Stimulated activated naive CD8-positive, alpha-beta T cell treated with anti-CD3 and anti-CD28 coated beads, Interleukin-15, amount 100 ng/mL, for 72 hours (primary cell): ENCODE results near the gene ACTL9.
A peak's percentile ranks its signal among the peaks of the same experiment; 100 is the strongest.

ENCODE experiments used
- ATAC-seq: fragments of 150-1000 bp; cut with Tn5 transposase; 2 replicates; pipeline ENCODE4 v1.10.0; 2021; ENCODE audit warnings: mild to moderate bottlenecking, moderate library complexity
- DNase-seq, 2 donors: peaks; one replicate each; pipeline ENCODE4 v3.0.0; 2021 to 2022
- H3K27ac Mint-ChIP-seq, 2 donors: one replicate each; pipeline ENCODE4 v1.8.0; 2022; ENCODE audit warnings: mild to moderate bottlenecking in 2 of 2, mixed read lengths in 2 of 2, moderate library complexity in 2 of 2
- H3K27me3 Mint-ChIP-seq: one replicate; pipeline ENCODE4 v1.8.0; 2022; ENCODE audit warnings: mixed read lengths
- H3K4me1 Mint-ChIP-seq: one replicate; pipeline ENCODE4 v1.8.0; 2022; ENCODE audit warnings: mild to moderate bottlenecking, mixed read lengths
- H3K4me3 Mint-ChIP-seq, 2 donors: one replicate each; pipeline ENCODE4 v1.8.0; 2022; ENCODE audit warnings: mild to moderate bottlenecking in 2 of 2, mixed read lengths in 2 of 2, moderate library complexity in 1 of 2
- H3K9me3 Mint-ChIP-seq, 2 donors: one replicate each; pipeline ENCODE4 v1.8.0; 2022; ENCODE audit warnings: mixed read lengths in 2 of 2

The ACTL9 gene

GRCh38 chr19:8696993-8697392, 1.6 kb downstream of the ACTL9 start:
- no peaks in the 10 kb centered on the region for H3K9me3 Mint-ChIP-seq

GRCh38 chr19:8695911-8696310, 2.7 kb downstream of the ACTL9 start:
- Mint-ChIP-seq H3K4me3 (no peak overlapping the region), H3K9me3 (no peaks in the 10 kb centered on the region), H3K27me3 (peaks cover 28% of the 10 kb centered on the region), H3K27ac (no peak overlapping the region), H3K4me1 (peaks cover 19% of the 10 kb centered on the region)
- DNase-seq (no peak), ATAC-seq (no peak)

More at GRCh38 chr19:8696993-8697392, 1.6 kb downstream of the ACTL9 start:
- DNase-seq (no peak), ATAC-seq (no peak)
- H3K4me1 Mint-ChIP-seq, result peaks cover 30% of the 10 kb centered on the region
- no peak overlapping the region for H3K27ac Mint-ChIP-seq
- no peak overlapping the region for H3K4me3 Mint-ChIP-seq
- peaks cover 22% of the 10 kb centered on the region for H3K27me3 Mint-ChIP-seq

- H3K27me3 Mint-ChIP-seq, result peaks cover 28% of the 10 kb centered on the region
- no peak for DNase-seq
- no peak overlapping the region for H3K27ac Mint-ChIP-seq
- H3K9me3 Mint-ChIP-seq, result no peaks in the 10 kb centered on the region
- ATAC-seq, result peak; percentile 21
- peaks cover 19% of the 10 kb centered on the region for H3K4me1 Mint-ChIP-seq
- H3K4me3 Mint-ChIP-seq, result no peak overlapping the region
Observed at GRCh38 chr19:8695501-8695900, 3.1 kb downstream of the ACTL9 start.

DNA sequence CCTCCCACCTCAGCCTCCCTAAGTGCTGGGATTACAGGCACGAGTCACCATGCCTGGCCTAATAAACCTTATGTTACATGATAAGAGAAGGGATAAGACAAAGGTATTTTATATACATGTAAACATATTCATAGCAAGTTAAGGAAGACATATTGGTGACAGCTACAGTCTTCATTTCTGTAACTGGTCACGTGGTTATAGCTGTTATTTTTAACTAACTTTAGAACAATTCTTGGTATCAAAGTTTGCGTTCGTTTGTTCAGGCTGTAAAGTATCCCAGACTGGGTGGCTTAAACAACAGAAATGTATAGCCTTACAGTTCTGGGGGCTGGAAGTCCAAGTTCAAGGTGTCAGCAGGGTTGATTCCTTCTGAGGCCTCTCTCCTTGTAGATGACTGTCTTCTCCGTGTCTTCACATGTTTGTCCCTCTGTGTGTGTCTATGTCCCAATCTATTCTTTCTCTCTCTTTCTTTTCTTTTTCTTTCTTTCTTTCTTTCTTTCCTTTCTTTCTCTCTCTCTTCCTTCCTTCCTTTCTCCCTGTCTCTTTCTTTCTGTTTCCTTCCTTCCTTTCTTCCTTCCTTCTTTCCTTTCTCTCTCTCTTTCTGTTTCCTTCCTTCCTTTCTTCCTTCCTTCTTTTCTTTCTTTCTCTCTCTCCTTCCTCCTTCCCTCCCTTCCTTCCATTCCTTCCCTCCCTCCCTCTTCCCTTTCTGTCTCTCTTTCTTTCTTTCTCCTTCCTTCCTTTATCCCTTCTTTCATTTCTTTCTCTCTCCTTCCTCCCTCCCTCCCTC, 7.6 kb downstream of the ACTL9 start:
- H3K4me1 Mint-ChIP-seq, result no peaks in the 10 kb centered on the region
- peaks cover 14% of the 10 kb centered on the region for H3K27me3 Mint-ChIP-seq
- H3K4me3 Mint-ChIP-seq, result no peak overlapping the region
- H3K27ac Mint-ChIP-seq, result peak overlapping the region in 1 of 2 donors; percentile 92
- DNase-seq (no peak), ATAC-seq (no peak)
- no peaks in the 10 kb centered on the region for H3K9me3 Mint-ChIP-seq

GRCh38 chr19:8688930-8689329, 9.7 kb downstream of the ACTL9 start:
- ATAC-seq, result no peak
- H3K27ac Mint-ChIP-seq, result no peak overlapping the region
- H3K27me3 Mint-ChIP-seq, result peaks cover 14% of the 10 kb centered on the region
- H3K4me3 Mint-ChIP-seq, result no peak overlapping the region
- no peaks in the 10 kb centered on the region for H3K9me3 Mint-ChIP-seq
- DNase-seq, result no peak
- no peaks in the 10 kb centered on the region for H3K4me1 Mint-ChIP-seq

GRCh38 chr19:8686549-8686948, 12.0 kb downstream of the ACTL9 start:
- H3K27me3 Mint-ChIP-seq, result peaks cover 2% of the 10 kb centered on the region
- no peak for ATAC-seq
- DNase-seq, result no peak
- no peak overlapping the region for H3K4me3 Mint-ChIP-seq
- peaks cover under 1% of the 10 kb centered on the region for H3K4me1 Mint-ChIP-seq
- H3K27ac Mint-ChIP-seq, result no peak overlapping the region
- peaks cover 0 to 5% of the 10 kb centered on the region in 2 donors for H3K9me3 Mint-ChIP-seq

DNA sequence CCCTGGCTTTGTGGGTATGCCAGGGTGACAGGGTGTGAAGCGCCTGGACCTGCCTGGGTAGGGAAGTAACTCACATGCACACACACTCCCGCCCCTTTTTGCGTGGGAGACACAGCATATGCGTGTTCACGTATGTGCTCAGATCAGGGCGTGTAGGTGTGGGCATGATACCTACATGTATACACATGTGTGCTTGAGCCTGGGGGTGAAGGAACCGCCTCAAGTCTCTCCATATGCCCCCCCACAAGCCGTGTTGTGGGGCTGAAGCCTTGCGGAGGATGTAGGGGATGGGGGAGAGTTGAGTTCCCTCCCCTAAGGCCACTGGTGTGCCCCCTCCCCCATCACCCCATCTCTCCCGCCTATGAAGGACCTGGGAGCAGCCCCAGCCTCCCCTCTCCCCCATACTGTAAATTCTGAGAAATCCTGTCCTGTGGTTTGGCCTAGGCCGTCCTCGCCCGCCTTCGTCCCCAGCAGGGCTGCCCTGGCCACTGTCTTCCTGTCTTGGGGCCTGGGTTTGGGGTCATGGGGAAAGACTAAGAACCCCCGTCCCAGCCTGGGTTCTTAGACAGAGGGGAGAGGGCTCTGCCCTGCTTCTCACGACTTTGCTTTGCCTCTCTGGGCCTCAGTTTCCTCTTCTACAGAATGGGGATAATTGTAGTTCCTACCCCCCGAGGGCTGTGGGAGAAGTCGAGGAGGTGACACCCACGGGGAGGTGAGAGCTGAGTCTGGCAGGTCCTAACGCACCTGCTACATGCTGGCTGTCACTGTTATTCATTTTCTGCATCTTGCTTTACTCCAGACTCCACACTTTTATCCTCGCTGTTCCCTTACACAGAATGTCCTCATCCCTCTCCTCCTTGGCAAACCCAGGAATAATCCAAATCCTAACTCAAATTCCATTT, 14.3 kb downstream of the ACTL9 start:
- peaks cover 0 to 10% of the 10 kb centered on the region in 2 donors for H3K9me3 Mint-ChIP-seq
- H3K27me3 Mint-ChIP-seq, result no peaks in the 10 kb centered on the region
- peaks cover 6% of the 10 kb centered on the region for H3K4me1 Mint-ChIP-seq
- ATAC-seq, result no peak
- no peak for DNase-seq
- H3K4me3 Mint-ChIP-seq, result no peak overlapping the region
- H3K27ac Mint-ChIP-seq, result peak overlapping the region in 1 of 2 donors; percentile 90

GRCh38 chr19:8682931-8683330, 15.7 kb downstream of the ACTL9 start:
- Mint-ChIP-seq H3K9me3 (peaks cover 9 to 18% of the 10 kb centered on the region in 2 donors), H3K27me3 (no peaks in the 10 kb centered on the region), H3K4me1 (peaks cover 6% of the 10 kb centered on the region), H3K4me3 (no peak overlapping the region), H3K27ac (no peak overlapping the region)
- DNase-seq, result no peak
- ATAC-seq, result no peak

DNA sequence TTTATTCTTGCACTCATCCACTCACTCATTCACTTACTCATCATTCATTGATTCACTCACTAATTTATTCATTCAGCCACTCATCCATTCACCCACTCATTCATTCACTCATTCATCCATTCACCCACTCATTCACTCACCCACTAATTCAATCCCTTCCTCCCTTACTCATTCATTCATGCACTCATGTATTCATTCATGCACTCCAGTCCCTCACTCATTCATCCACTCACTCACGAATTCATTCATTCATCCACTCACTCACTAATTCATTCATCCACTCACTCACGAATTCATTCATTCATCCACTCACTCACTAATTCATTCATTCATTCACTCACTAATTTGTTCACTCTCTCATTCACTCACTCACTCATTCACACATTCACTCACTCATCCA, 16.1 kb downstream of the ACTL9 start:
- no peaks in the 10 kb centered on the region for H3K27me3 Mint-ChIP-seq
- peaks cover 12 to 22% of the 10 kb centered on the region in 2 donors for H3K9me3 Mint-ChIP-seq
- H3K27ac Mint-ChIP-seq, result no peak overlapping the region
- peaks cover 6% of the 10 kb centered on the region for H3K4me1 Mint-ChIP-seq
- ATAC-seq, result no peak
- no peak for DNase-seq
- no peak overlapping the region for H3K4me3 Mint-ChIP-seq

DNA sequence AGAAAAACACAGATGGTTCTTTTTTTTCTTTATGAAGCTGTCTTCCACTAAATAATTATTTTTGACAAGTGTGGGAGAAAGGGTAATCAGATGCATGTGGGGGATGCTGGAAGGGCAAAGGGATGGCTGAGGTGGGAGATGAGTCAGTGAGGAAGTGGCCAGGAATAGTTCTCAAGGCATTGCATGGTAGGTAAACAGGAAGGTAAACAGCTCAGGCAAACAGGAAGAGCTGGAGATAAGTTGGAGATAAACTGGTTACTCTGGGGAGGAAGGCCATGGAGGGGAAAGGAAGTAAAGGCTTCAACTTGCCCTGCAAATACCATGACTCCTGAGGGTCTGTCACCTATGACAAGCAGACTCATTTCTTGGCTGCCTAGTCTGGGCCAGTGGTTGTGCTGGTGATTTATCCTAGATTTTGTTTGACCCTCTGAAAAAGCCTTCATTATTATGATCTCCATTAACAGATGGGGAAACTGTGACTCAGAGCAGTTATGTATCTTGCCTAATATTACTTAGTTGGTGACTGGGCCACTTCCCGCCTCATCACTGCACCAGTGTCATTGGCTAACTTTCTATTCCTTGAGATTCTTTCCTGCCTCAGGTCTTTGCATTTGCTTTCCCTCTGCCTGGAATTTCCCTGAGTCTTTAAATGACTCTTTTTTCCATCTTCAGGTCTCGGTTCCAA, 17.1 kb downstream of the ACTL9 start:
- Mint-ChIP-seq H3K4me1 (peaks cover 6% of the 10 kb centered on the region), H3K9me3 (peaks cover 12 to 22% of the 10 kb centered on the region in 2 donors), H3K4me3 (no peak overlapping the region), H3K27me3 (no peaks in the 10 kb centered on the region), H3K27ac (no peak overlapping the region)
- DNase-seq, result no peak
- ATAC-seq, result no peak

DNA sequence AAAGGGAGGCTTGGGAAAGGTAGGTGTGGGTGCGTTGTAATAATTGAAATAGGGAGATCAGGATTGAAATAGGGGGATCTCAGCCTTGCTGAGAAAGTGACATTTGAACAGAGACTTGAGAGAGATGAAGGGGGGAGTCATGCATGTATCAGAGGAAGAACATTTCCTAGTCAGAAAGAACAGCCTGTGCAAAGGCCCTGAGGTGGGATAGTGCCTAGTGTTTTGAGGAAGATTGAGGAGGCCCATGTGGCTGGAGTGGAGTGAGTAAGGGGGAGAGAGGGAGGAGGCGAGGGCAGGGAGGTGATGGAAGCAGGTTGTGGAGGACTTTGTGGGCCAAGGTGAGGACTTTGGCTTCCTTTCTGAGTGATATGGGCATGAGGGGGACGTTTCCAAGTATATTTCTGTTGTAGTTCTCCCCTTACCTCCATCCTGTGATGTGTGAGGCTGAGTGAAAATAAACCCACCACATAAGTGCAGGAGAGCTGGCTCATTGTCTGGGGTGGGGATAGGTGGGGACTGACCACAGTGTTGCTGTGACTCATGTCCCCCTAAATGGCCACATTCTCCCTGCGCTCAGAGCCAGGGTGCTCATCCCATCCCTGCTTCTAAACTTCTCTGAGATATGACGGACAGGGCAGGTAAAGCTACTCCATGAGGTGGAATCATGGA, 17.8 kb downstream of the ACTL9 start:
- no peak for ATAC-seq
- Mint-ChIP-seq H3K4me1 (peaks cover 6% of the 10 kb centered on the region), H3K27me3 (no peaks in the 10 kb centered on the region), H3K27ac (no peak overlapping the region), H3K4me3 (no peak overlapping the region), H3K9me3 (peaks cover 12 to 25% of the 10 kb centered on the region in 2 donors)
- DNase-seq, result no peak

GRCh38 chr19:8678244-8678807, 20.3 kb downstream of the ACTL9 start:
- Mint-ChIP-seq H3K4me1 (peaks cover 6% of the 10 kb centered on the region), H3K27me3 (no peaks in the 10 kb centered on the region), H3K9me3 (peaks cover 12 to 28% of the 10 kb centered on the region in 2 donors), H3K4me3 (no peak overlapping the region), H3K27ac (no peak overlapping the region)
- DNase-seq (no peak), ATAC-seq (no peak)

GRCh38 chr19:8675066-8675465, 23.5 kb downstream of the ACTL9 start:
- Mint-ChIP-seq H3K27me3 (no peaks in the 10 kb centered on the region), H3K4me3 (no peak overlapping the region)

GRCh38 chr19:8673276-8673891, 25.2 kb downstream of the ACTL9 start:
- no peak overlapping the region for H3K27ac Mint-ChIP-seq
- H3K27me3 Mint-ChIP-seq, result no peaks in the 10 kb centered on the region
- ATAC-seq (no peak), DNase-seq (no peak)
- peaks cover 13% of the 10 kb centered on the region for H3K4me1 Mint-ChIP-seq
- peaks cover 7 to 17% of the 10 kb centered on the region in 2 donors for H3K9me3 Mint-ChIP-seq
- H3K4me3 Mint-ChIP-seq, result no peak overlapping the region

More at GRCh38 chr19:8675066-8675465, 23.5 kb downstream of the ACTL9 start:
- H3K27ac Mint-ChIP-seq, result no peak overlapping the region
- H3K4me1 Mint-ChIP-seq, result peaks cover 10% of the 10 kb centered on the region
- DNase-seq, result no peak
- H3K9me3 Mint-ChIP-seq, result peaks cover 12 to 18% of the 10 kb centered on the region in 2 donors
- no peak for ATAC-seq
